IPS DF 4.7 (cell line): ENCODE results near the gene TRABD.

Experiments
- DNase-seq: peaks from one replicate; pipeline ENCODE4 v3.0.0-alpha.2; 2013; ENCODE audit warnings: low spot score; ENCODE audit errors: extremely low read depth

The TRABD gene

DNA sequence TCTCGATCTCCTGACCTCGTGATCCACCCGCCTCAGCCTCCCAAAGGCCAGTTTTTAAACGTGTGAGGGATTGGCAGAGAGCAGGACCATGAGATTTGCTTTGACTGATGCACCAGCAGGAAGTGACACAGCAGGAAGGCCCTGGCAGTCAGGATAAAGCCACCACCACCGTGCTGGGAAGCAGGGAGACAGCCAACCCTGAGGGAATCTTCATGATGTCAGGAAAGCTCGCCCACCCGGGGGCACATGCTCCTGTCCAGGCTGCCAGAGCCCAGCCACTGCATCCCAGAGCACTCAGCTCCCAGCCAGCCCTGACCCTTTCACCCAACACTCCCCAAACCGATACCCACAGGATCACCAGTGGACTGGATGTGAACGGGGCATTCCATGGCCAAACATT lies 53.0 kb downstream of the TRABD start:
- DNase-seq = no peak

DNA sequence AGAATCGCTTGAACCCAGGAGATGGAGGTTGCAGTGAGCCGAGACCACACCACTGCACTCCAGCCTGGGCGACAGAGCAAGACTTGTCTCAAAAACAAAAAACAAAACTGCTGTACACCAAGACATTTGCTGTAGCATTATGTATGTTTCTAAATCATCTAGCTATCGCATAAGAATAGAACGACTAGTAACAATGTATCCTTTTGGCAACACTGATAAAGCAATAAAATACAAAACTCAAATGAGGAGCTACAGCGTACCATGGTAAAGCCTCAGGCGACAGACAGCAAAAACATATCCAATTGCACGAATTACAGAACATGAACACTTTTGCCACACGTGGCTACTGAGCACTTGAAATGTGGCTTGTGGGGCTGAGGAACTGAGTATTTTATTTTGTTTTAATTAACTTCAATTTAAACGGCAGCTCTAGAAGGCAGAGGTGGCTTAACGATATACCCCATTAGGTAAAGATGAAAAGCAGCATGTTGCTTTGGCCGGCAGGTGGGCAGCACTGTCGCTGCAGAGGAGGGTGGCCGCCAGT lies 56.8 kb downstream of the TRABD start:
- no peak for DNase-seq

GRCh38 chr22:50243685-50244419 lies 58.1 kb downstream of the TRABD start:
- no peak for DNase-seq

GRCh38 chr22:50244420-50245213 lies 58.9 kb downstream of the TRABD start, which contains the start of gene TUBGCP6:
Gene TUBGCP6, minus strand, starts transcription at chr22:50245023. Its CDS starts 564 bp downstream, at chr22:50244459.
- DNase-seq = no peak

DNA sequence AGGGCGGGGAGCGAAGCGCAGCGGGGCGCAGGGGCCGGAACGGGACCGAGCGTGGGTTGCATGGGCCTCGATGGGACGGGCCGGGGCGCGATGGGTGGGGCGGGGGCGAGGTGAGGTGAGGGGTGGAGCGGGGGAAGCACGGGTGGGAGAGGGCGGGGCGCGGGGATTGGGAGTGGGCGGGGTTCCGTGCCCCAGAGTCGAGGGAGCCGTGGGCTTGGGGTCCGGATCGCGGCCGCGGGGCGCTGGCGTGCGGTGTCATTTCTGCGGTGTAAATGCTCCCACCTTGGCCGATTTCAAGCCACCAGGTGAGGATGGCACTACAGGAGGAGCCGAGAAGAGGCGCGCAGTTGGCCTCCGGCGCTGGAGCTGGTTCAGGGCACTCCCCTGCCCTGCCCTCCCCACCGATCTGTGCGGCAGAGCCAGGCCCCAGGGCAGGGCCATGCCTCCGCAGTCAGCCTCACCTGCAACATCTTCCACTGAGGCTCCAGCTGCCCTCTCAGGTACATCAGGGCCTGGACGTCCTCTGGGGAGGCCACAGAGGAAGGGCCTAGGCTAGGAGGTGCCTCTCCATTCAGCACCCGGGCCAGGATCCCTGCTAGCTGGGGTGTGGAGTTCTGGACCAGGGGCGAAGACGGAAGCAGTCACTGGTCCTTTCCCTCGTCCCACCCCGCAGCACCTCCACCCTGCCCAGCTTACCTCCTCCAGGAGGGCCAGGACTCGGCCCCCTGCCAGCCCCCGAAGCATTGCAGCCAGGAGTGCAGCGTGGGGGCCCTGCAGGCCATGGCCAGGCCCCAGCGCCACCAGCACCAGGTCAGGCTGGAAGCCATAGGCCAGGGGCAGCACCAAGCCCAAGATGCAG lies 59.7 kb downstream of the TRABD start:
- no peak for DNase-seq

DNA sequence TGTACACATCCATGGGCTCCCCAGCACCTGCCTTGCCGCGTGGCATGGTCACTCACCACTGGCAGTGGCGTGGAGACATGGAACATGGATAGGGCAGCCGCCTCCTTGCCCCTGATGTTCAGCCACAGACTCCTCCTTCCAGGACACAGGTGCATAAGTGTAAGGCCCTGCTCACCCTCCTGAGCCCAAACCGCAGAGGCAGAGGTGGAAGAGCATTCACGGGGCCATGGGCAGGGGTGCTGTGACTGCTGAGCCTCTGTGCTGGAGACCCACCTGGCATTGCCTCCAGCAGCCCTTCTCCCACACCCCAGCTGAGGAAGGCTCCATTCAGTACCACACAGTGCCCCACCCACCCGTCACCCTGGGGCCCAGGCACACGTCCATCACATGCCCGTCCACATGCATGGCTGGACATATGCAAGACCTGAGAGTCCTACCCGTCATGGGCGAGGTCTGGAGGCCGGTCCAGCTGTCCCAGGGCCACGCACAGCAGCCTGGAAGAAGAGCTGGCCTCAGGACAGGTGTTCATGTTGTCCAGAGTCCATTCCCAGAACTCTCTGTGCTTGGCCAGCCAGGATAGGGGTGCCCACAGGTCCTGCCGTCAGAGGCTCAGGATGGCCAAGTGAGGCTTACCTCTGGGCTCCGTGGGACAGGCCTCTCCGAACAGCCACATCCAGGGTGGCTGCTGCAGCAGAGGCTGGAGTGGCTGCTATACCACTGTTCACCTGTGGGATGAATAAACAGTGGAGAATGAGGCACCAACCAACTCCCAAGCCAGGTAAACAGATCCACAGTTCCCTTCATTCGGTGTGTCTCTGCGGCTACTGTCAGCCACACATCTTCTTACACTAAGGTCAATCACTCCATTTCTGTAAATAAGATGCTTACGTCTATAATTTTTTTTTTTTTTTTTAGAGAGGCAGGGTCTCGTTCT lies 60.8 kb downstream of the TRABD start:
- no peak for DNase-seq

DNA sequence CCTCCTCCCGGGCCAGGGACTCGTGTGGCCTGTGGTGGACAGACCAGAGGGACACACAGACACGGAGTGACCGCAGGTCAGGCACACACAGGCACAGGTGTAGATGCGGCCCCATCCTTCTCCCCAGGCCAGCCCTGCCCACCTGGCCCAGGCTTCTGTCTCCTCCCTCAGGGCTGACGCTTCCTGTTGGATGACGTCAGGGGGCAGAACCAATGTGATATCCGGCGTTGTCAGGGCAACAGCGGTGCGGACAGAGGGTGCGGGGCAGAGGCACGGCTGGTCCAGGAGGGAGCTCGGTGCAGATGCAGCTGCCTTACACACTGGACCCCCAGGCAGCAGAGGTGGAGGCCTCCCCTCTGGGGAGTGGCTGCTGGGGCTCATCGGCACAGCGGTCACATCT lies 62.0 kb downstream of the TRABD start:
- DNase-seq = no peak

- no peak for DNase-seq
Observed at GRCh38 chr22:50248196-50249081, 62.7 kb downstream of the TRABD start.
